HG03558 (cell line): ENCODE data around the gene FBXO11.
"Not testable (repeated sequence)": the region's sequence is repeated elsewhere in the genome, so short reads cannot be mapped to it uniquely, and the experiment has no call there.

ENCODE experiments used
- ATAC-seq: cut with Tn5 transposase; IDR thresholded peaks from one replicate; pipeline ENCODE4 v1.9.1; 2021; ENCODE audit warnings: moderate number of reproducible peaks; ENCODE audit not compliant: unreplicated experiment; ENCODE audit errors: extremely low read depth

FBXO11 gene

GRCh38 chr2:47899915-47900816 is 6.1 kb downstream of the FBXO11 start:
- ATAC-seq, result no peak

GRCh38 chr2:47897883-47898731 is 8.2 kb downstream of the FBXO11 start:
- ATAC-seq, result peak; percentile 55

- ATAC-seq, result not testable (repeated sequence)
These were observed 9.0 kb downstream of the FBXO11 start for GRCh38 chr2:47897191-47897882.

GRCh38 chr2:47896450-47896968 is 9.8 kb downstream of the FBXO11 start:
- no peak for ATAC-seq

GRCh38 chr2:47893771-47894170 is 12.5 kb downstream of the FBXO11 start:
- ATAC-seq, result no peak

- ATAC-seq, result no peak
These were observed 14.0 kb downstream of the FBXO11 start for GRCh38 chr2:47892338-47892730.

GRCh38 chr2:47891369-47892337 is 14.6 kb downstream of the FBXO11 start:
- ATAC-seq, result no peak

GRCh38 chr2:47890711-47891368 is 15.5 kb downstream of the FBXO11 start:
- ATAC-seq, result no peak

- no peak for ATAC-seq
These were observed 17.6 kb downstream of the FBXO11 start for GRCh38 chr2:47888581-47889280.

GRCh38 chr2:47876912-47877311 is 29.4 kb downstream of the FBXO11 start:
- ATAC-seq, result no peak

- no peak for ATAC-seq
These were observed 33.4 kb downstream of the FBXO11 start for GRCh38 chr2:47872941-47873340.

- ATAC-seq, result no peak
These were observed 35.4 kb downstream of the FBXO11 start for GRCh38 chr2:47870641-47871540.

- no peak for ATAC-seq
These were observed 36.3 kb downstream of the FBXO11 start for GRCh38 chr2:47869859-47870595.

- ATAC-seq, result no peak
These were observed 37.5 kb downstream of the FBXO11 start for GRCh38 chr2:47868611-47869352.

GRCh38 chr2:47867205-47867604 is 39.1 kb downstream of the FBXO11 start:
- no peak for ATAC-seq

GRCh38 chr2:47864566-47864965 is 41.7 kb downstream of the FBXO11 start:
- ATAC-seq, result no peak
